ENCODE results near the gene HSPB8.
"Not testable (repeated sequence)": the region's sequence is repeated elsewhere in the genome, so short reads cannot be mapped to it uniquely, and the experiment has no call there.

The HSPB8 gene

GRCh38 chr12:119207063-119207560, 28.4 kb downstream of the HSPB8 start:
- DNase-seq: no peak

- DNase-seq: no peak
These were observed 29.9 kb downstream of the HSPB8 start for GRCh38 chr12:119208626-119209061.

- DNase-seq: no peak
These were observed 33.2 kb downstream of the HSPB8 start for GRCh38 chr12:119211884-119212283.

- no peak for DNase-seq
These were observed 37.4 kb downstream of the HSPB8 start for GRCh38 chr12:119216084-119216483.

GRCh38 chr12:119218875-119219274, 40.1 kb downstream of the HSPB8 start:
- not testable (repeated sequence) for DNase-seq

- DNase-seq: no peak
These were observed 43.7 kb downstream of the HSPB8 start for GRCh38 chr12:119222222-119222951.

- no peak for DNase-seq
These were observed 46.7 kb downstream of the HSPB8 start for GRCh38 chr12:119225454-119225853.

GRCh38 chr12:119227292-119227691, 48.6 kb downstream of the HSPB8 start:
- DNase-seq: no peak

- no peak for DNase-seq
These were observed 50.5 kb downstream of the HSPB8 start for GRCh38 chr12:119229205-119229604.

GRCh38 chr12:119229837-119230236, 51.1 kb downstream of the HSPB8 start:
- no peak for DNase-seq

- no peak for DNase-seq
These were observed 52.1 kb downstream of the HSPB8 start for GRCh38 chr12:119230807-119231206.

- DNase-seq: no peak
These were observed 53.0 kb downstream of the HSPB8 start for GRCh38 chr12:119231774-119232173.

GRCh38 chr12:119235197-119235751, 56.5 kb downstream of the HSPB8 start:
- DNase-seq: no peak

- no peak for DNase-seq
These were observed 57.6 kb downstream of the HSPB8 start for GRCh38 chr12:119236372-119236771.

GRCh38 chr12:119239040-119239439, 60.3 kb downstream of the HSPB8 start:
- no peak for DNase-seq

- DNase-seq: no peak
These were observed 62.3 kb downstream of the HSPB8 start for GRCh38 chr12:119241049-119241448.

- no peak for DNase-seq
These were observed 62.9 kb downstream of the HSPB8 start for GRCh38 chr12:119241580-119242169.
